PC-9 (cell line): ENCODE data around the gene CLEC2B. TPM values are rescaled to one million over a fixed set of nuclear protein-coding genes. Genes with fewer than 3 reads are reported as not detected.

ENCODE experiments used
- BruUV-seq: library from RNA; stranded (reverse); fragments of 400-500 nt; replicated peaks from 2 replicates; lab custom pipeline; 2021; lab: Mats Ljungman, UMichigan
- CTCF ChIA-PET: fragments of 300-600 bp; sonication (Branson Sonifier 250); formaldehyde crosslinking; loops from one replicate; lab custom pipeline; 2022; ENCODE audit warnings: antibody characterized with exemption; lab: Charles Lee
- POLR2A ChIA-PET: fragments of 300-600 bp; sonication (Branson Sonifier 250); formaldehyde crosslinking; loops from one replicate; lab custom pipeline; 2022; ENCODE audit warnings: antibody characterized with exemption; ENCODE audit not compliant: unreplicated experiment; lab: Charles Lee
- DNase-seq, 2 experiments: peaks; one replicate each; pipeline versions ENCODE4 v3.0.0 to v3.0.0-alpha.2; 2015 to 2022; ENCODE audit warnings: mixed read lengths in 1 of 2
- H2AFZ ChIP-seq: fragments of 200-600 bp; sonication (generic); 2 replicates; pipeline ENCODE4 v1.8.1; 2017; ENCODE audit warnings: antibody characterized with exemption
- H3F3A ChIP-seq: fragments of 200-600 bp; sonication (generic); 2 replicates; pipeline ENCODE4 v1.8.1; 2017; ENCODE audit warnings: antibody characterized with exemption, mild to moderate bottlenecking, low read depth; ENCODE audit not compliant: insufficient read depth
- H3K27ac ChIP-seq: fragments of 200-600 bp; sonication (generic); 2 replicates; pipeline ENCODE4 v1.6.1; 2016; ENCODE audit warnings: mixed run types
- H3K27me3 ChIP-seq: fragments of 200-600 bp; sonication (generic); 2 replicates; pipeline ENCODE4 v1.6.1; 2016; ENCODE audit warnings: low read depth, mixed run types; ENCODE audit not compliant: insufficient read depth
- H3K36me3 ChIP-seq: fragments of 200-600 bp; sonication (generic); 2 replicates; pipeline ENCODE4 v1.6.1; 2016; ENCODE audit warnings: low read depth, mixed run types
- H3K4me1 ChIP-seq: fragments of 200-600 bp; sonication (generic); replicated peaks from 2 replicates; pipeline ENCODE4 v1.6.1; 2016; ENCODE audit warnings: mixed run types; ENCODE audit not compliant: insufficient read depth
- H3K4me2 ChIP-seq: fragments of 200-600 bp; sonication (generic); 2 replicates; pipeline ENCODE4 v1.6.1; 2017; ENCODE audit warnings: mixed run types
- H3K4me3 ChIP-seq: fragments of 200-600 bp; sonication (generic); 2 replicates; pipeline ENCODE4 v1.6.1; 2016; ENCODE audit warnings: mixed run types
- H3K79me2 ChIP-seq: fragments of 200-600 bp; sonication (generic); 2 replicates; pipeline ENCODE4 v1.6.1; 2017; ENCODE audit warnings: low read depth, mixed run types
- H3K9me2 ChIP-seq: fragments of 200-600 bp; sonication (generic); 2 replicates; pipeline ENCODE4 v1.8.1; 2017; ENCODE audit warnings: mild to moderate bottlenecking; ENCODE audit not compliant: insufficient read depth
- H3K9me3 ChIP-seq: fragments of 200-600 bp; sonication (generic); 2 replicates; pipeline ENCODE4 v1.8.1; 2016; ENCODE audit warnings: low read depth; ENCODE audit not compliant: insufficient read depth
- H4K20me1 ChIP-seq: fragments of 200-600 bp; sonication (generic); 2 replicates; pipeline ENCODE4 v1.8.1; 2017; ENCODE audit not compliant: insufficient read depth
- EZH2 ChIP-seq: fragments of 200-600 bp; sonication (generic); IDR thresholded peaks from 2 replicates; pipeline ENCODE4 v1.8.0; 2017; ENCODE audit warnings: antibody characterized with exemption, low read depth
- intact Hi-C: fragments of 100-400 bp; cut with micrococcal nuclease; formaldehyde crosslinking; loops from one replicate; pipeline ENCODE4 v1.10.0; 2022; ENCODE audit not compliant: unreplicated experiment
- total RNA-seq: library from RNA; stranded (reverse); gene quantifications from 2 replicates; pipeline ENCODE4 v1.2.3, GENCODE V29; 2021
- TF ChIP-seq, protein P1 (sequence below): fragments of 200-600 bp; sonication (generic); conservative IDR thresholded peaks from 2 replicates; pipeline ENCODE4 v1.6.1; 2017; ENCODE audit warnings: mixed run types, antibody characterized with exemption, mild to moderate bottlenecking, moderate library complexity

CLEC2B gene
- total RNA-seq, 1 experiment from 2014 or later = 3.9 TPM

DNA sequence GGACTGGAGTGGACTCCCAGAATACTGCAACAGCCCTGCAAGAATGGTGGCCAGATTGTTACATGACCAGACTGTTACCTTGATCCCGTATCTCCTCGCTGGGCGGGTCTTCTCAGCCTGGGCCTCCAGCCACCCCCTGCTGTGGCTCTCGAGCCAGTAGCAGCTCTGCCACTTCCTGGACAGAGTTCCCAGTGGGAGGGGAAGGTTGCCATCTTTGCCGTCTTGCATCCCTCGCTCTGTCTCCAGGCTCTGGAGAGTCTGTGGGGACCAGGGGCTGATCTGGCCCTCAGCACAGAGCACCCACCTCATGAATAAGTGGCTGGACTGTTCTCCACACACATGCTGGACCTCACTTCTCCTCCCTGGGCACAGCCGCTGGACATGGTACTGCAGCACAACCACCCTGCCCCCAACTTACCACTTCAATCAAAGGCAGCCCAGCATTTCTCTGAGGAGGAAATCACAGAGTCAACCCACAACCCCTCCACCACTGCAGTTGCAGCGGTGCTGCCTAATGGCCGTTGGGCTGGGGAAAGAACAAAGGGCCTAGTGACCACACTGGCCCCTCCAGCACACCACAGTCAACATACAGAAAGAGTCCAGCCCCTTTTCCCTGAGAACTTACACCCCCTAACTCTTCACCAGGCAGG is 48.7 kb downstream of the CLEC2B start:
- TF ChIP-seq, protein P1, sequence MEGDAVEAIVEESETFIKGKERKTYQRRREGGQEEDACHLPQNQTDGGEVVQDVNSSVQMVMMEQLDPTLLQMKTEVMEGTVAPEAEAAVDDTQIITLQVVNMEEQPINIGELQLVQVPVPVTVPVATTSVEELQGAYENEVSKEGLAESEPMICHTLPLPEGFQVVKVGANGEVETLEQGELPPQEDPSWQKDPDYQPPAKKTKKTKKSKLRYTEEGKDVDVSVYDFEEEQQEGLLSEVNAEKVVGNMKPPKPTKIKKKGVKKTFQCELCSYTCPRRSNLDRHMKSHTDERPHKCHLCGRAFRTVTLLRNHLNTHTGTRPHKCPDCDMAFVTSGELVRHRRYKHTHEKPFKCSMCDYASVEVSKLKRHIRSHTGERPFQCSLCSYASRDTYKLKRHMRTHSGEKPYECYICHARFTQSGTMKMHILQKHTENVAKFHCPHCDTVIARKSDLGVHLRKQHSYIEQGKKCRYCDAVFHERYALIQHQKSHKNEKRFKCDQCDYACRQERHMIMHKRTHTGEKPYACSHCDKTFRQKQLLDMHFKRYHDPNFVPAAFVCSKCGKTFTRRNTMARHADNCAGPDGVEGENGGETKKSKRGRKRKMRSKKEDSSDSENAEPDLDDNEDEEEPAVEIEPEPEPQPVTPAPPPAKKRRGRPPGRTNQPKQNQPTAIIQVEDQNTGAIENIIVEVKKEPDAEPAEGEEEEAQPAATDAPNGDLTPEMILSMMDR = no peak
- no peak for TF ChIP-seq EZH2
- Histone ChIP-seq H3K9me2 (0 out of 2 replicates have a peak, but pooled peaks cover 6% of the 10 kb centered on the region), H3K79me2 (no peaks in the 10 kb centered on the region), H3K4me3 (no peak overlapping the region), H3K4me1 (no peaks in the 10 kb centered on the region), H4K20me1 (no peaks in the 10 kb centered on the region), H3K36me3 (no peaks in the 10 kb centered on the region), H3K27me3 (no peaks in the 10 kb centered on the region), H3K4me2 (no peak overlapping the region), H2AFZ (no peak overlapping the region), H3F3A (no peaks in the 10 kb centered on the region), H3K9me3 (no peaks in the 10 kb centered on the region), H3K27ac (no peak overlapping the region)
- ChIA-PET CTCF (no interaction called here), POLR2A (interaction anchor here (0.6 kb wide), 1 partner anchor 54 kb away, joined by 6 read pairs; no protein-coding TSS in a partner anchor)
- peak in 1 of 2 experiments; percentile 6 for DNase-seq
- intact Hi-C loops = no loop called here
- BruUV-seq = no TSS peak

DNA sequence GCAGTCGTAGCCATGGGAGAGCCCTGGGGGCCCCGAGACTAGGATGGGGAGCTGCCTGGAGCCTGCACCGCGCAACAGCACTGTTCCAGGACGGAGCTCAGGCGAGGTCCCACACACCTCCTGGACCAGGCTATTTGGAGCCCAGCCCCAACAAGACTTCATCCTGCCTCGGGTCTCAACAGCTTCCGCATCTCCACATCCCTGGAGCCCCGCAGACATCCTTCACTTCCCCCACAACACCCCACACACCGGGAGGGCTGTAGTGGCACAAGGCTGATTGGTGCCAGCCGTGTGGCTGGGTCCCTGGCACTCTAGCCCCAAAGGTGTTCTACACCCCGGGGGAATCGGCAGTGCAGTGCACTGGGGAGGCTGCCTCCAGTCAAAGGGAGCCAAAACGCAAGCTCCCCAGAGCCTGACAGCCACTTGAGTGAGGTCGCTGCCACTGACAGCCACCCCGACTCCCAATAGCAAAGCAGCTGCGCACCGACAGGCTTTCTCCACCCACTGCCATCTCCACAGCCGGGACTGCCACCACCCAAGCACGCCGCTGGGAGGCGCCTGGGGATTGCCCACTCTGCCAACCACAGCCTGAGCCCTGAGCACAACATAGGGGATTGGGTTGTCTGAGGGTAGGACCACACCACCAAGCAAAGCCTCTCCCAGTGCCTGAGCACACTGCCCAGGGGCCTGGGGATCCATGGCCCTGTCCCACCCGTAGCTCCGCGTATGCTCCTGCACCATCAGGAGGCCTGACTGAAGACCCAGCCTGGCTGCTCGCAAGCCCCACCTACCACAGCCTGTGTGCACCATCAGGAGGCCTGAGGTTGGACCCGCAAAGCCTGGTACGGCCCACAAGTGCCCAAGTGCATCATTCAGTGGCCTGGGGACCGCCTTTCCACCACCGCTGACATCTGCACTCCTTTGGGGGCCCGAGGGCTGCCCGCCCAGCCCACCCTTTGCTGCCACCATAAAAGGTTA is 55.0 kb downstream of the CLEC2B start:
- no peaks in the 10 kb centered on the region for H4K20me1 ChIP-seq
- H3K4me3 ChIP-seq = 0 out of 2 replicates have a peak overlapping the region, but pooled peaks have one; percentile 33
- intact Hi-C loops = loop anchor here (1.0 to 5.0 kb wide), 4 partner anchors 63 to 326 kb away; partner anchors contain the start of gene CLEC12B
- no peaks in the 10 kb centered on the region for H3K27me3 ChIP-seq
- peak overlapping the region; percentile 69 for H3K4me2 ChIP-seq
- no peaks in the 10 kb centered on the region for H3F3A ChIP-seq
- H3K79me2 ChIP-seq = no peaks in the 10 kb centered on the region
- POLR2A ChIA-PET = interaction anchor here (0.5 kb wide), 1 partner anchor 326 kb away, joined by 4 read pairs; no protein-coding TSS in a partner anchor
- 0 out of 2 replicates have a peak, but pooled peaks cover 7% of the 10 kb centered on the region for H3K9me2 ChIP-seq
- H3K4me1 ChIP-seq = no peaks in the 10 kb centered on the region
- peak; percentile 35 to 83 for DNase-seq
- CTCF ChIA-PET = interaction anchor here (0.6 to 2.0 kb wide), 8 partner anchors 8 to 325 kb away, joined by 3 to 7 read pairs (median 4); no protein-coding TSS in a partner anchor
- no peaks in the 10 kb centered on the region for H3K9me3 ChIP-seq
- H3K27ac ChIP-seq = no peak overlapping the region
- no peaks in the 10 kb centered on the region for H3K36me3 ChIP-seq
- TF ChIP-seq, protein P1 = peak; percentile 83
- TF ChIP-seq EZH2 = no peak
- H2AFZ ChIP-seq = peak overlapping the region; percentile 70; the same call in 1 of the 2 replicates
- no TSS peak for BruUV-seq

DNA sequence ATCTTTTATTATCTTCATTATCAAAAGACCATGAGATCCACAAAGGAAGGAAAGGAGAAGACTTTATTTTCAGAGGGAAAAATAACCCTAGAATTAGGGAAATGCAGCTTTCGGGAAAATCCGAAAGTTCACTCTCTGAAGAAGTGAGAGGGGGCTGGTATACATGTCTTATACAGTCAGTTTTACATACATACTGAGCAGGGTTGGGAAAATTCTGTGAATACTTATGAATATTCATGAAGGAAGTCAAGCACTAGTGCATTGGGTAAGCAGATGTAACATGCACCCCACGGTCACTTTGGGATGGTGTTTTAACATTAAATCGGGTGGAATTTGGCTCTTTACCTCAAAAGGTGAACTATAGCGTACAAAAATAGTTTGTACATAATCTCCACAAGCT is 57.5 kb downstream of the CLEC2B start:
- H3K9me3 ChIP-seq = no peaks in the 10 kb centered on the region
- H3K4me2 ChIP-seq = no peak overlapping the region
- no peaks in the 10 kb centered on the region for H3K79me2 ChIP-seq
- no peaks in the 10 kb centered on the region for H3F3A ChIP-seq
- no peaks in the 10 kb centered on the region for H3K4me1 ChIP-seq
- CTCF ChIA-PET = interaction anchor here (0.7 kb wide), 1 partner anchor 115 kb away, joined by 13 read pairs; no protein-coding TSS in a partner anchor
- H3K4me3 ChIP-seq = no peak overlapping the region
- TF ChIP-seq, protein P1 = no peak
- TF ChIP-seq EZH2 = no peak
- 0 out of 2 replicates have a peak, but pooled peaks cover 7% of the 10 kb centered on the region for H3K9me2 ChIP-seq
- no peaks in the 10 kb centered on the region for H3K27me3 ChIP-seq
- H3K36me3 ChIP-seq = no peaks in the 10 kb centered on the region
- no peak overlapping the region for H3K27ac ChIP-seq
- no peak for DNase-seq
- BruUV-seq = no TSS peak
- intact Hi-C loops = loop anchor here (5.0 kb wide), 1 partner anchor 201 kb away; the partner anchor contains the start of gene CLEC12B
- POLR2A ChIA-PET = no interaction called here
- no peaks in the 10 kb centered on the region for H4K20me1 ChIP-seq
- no peak overlapping the region for H2AFZ ChIP-seq
